GM18508 (cell line): ENCODE results near the gene SIGLEC9.

Experiments
- ATAC-seq: cut with Tn5 transposase; IDR thresholded peaks from one replicate; pipeline ENCODE4 v1.9.1; 2021; ENCODE audit warnings: moderate number of reproducible peaks; ENCODE audit not compliant: insufficient read depth, unreplicated experiment

SIGLEC9 gene

DNA sequence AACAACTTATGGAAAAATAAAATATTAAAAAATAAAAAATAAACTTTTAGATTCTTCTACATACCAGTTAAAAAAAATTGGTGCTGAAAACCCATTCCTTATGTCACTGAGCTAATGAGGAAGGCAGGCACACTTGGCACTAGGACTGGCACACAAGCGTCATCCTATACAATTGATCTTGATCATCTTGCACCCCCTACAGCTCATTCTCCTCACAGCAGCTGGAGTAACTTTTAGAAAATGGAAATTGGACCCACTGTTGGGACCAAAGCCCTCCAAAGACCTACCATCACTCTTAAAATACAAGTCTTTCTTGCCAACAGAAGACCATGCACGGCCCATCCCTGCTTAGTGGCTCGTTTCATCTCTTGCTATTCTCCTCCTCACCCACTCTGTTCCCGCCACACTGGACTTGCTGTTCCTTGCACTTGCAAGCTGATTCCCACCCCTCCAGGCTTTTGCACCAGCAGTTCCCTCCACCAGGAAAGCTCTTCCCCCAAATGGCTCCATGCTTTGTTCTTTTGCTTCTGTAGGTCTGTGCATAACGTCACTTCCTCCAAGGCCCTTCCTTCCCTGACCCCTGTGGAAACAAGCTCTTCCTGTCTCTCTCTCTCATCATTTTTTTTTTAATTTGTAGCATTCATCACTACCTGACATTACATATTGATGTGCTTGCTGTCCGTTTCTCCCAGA lies 28.1 kb upstream of the SIGLEC9 start:
- no peak for ATAC-seq

DNA sequence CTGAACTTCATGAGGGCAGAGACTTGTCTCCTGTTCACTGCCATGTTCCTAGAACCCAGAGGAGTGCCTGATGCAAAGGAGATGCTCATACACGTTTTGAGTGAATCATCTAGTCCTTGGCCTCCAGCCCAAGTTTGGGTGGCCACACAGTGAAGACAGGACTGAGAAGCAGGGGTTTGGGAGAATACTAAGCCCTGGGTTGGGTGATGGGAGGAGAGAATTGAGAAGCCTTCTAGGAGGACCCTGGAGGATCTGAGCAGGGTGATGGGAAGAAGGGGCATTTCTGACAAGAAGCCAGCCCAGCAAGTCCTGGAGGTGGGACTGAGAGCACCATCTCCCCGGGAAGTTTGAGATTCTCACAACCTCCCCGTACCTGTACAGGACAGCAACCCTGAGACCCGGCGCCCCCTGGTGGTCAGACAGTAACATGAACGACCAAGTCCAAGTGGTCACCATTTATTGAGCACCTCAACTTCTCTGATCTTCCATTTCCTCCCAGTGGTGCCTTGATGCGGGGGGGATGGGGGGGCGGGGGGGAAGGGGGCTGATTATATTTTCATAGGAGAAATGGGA lies 27.5 kb upstream of the SIGLEC9 start:
- no peak for ATAC-seq

DNA sequence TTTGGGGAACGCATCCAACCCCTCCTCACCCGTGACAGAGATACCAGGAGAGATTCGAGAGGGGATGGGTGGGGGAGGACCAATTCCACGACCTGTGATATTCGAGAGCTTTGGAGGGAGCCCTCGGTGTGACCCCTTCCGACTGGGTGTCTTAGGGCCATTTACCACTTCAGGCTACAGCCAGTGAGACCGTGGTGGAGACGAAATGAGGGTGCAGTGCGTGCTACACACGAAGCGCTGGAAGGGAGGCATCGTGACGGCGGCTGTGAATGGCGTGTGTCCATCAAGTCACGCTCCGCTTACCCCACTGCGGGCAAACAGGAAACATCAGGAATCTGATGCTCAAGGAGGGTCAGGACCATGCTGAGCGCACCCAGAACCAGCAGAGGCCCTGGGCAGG lies 26.9 kb upstream of the SIGLEC9 start:
- no peak for ATAC-seq

DNA sequence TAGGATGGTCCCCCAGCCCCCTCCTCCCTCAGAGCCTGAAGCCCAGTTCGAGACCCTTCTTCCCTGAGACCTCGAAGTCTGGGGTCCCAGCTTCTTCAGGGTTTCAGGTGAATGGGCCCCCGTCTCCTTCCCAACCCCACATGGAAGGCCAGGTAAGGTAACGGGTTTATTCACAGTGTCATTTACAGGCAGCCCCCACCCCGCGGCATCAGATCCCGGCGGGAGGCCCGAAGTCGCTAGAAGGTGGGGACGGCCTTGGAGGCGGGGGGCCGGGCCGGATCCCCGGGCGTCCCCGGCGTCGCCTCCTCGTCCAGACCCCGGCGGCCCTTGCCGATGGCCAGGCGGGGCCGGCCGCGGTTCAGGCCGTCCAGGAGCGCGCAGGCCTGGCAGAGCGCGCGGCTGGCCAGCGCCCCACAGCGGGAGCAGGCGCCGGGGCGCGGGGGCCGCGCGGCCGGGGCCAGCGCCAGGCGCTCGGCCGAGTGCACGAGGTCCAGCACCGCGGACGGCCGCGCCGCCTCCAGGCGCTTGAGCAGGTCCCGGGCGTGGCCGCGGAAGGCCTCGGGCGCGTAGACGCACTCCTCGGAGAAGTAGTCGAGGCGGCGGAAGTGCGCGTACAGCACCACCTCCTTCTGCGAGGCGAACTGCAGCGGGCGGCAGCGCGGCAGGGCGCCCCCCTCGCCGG lies 26.2 kb upstream of the SIGLEC9 start:
- no peak for ATAC-seq

DNA sequence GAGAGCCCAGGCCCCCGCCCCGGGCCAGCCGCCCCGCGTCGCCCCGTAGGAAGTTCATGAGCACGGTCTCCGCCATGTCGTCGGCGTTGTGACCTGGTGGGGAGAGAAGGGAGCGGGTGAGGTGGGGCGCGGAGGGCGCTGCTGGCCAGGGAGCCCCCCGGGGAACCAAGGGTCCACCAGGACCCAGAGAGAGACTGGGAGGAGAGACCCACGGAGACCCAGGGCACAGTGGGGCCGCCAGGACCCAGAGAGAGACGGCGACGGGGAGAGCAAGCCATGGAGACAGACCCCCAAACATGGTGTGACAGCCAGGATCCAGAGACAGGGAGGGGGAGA lies 25.7 kb upstream of the SIGLEC9 start:
- no peak for ATAC-seq

DNA sequence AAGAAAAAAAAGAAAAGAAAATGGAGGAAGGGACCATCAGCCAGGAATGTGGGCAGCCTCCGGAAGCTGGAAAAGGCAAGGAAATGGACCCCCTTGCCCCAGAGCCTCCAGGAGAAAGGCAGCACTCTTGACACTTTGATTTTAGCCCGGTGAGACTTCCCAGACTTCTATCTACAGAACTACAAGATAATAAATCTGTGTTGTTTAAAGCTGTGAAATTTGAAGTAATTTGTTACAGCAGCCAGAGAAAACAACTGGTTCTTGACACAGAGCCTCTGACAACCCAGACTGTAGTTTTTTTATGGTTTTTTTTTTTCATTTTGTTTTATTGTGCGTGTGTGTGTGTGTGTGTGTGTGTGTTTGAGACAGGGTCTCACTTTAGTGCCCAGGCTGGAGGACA lies 24.1 kb upstream of the SIGLEC9 start:
- no peak for ATAC-seq

DNA sequence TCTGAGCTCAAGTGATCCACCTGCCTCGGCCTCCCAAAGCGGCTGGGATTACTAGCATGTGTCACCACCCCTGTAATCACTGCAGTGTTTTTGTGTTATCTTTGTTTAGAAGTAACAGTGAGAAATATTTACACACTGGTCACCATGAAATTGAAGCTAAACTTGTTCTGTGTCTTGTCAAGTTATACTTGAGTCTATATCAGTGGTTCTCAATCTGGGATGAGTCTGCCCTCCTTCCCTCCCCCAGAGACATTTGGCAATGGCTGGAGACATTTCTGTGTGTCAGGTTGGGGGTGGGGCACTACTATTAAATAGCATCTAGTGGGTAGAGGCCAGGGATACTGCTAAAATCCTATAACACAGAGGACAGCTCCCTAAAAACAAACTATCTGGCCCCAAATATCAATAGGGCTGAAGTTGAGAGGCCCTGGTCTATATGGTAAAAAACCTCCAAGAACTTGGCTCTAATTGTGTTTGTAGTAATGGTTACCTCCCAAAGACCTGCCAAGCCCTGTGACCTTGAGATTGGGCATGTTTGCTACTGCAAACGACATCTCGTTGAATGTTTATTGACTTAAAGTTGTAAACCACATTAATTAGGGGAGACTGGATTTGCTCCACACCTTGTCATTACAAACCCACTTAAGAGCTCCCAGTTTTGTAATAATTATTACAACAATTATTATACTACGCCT lies 23.4 kb upstream of the SIGLEC9 start:
- ATAC-seq, result no peak

DNA sequence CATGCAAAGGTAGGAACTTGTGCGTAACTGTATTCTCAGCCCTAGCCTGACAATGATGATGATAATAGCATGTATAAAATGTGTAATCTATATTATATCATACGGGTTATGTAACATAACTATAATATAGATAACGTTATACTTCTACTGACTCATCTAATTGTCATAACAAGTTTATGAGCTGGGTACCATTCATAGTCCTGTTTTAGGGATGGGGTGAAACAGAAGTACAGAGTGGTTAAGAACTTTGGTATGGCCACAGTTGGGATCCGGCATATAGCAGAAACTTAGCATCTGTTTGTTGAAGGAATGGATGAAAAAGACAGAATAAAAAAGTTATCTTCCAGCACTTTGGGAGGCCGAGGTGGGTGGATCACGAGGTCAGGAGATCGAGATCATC lies 21.7 kb upstream of the SIGLEC9 start:
- no peak for ATAC-seq

DNA sequence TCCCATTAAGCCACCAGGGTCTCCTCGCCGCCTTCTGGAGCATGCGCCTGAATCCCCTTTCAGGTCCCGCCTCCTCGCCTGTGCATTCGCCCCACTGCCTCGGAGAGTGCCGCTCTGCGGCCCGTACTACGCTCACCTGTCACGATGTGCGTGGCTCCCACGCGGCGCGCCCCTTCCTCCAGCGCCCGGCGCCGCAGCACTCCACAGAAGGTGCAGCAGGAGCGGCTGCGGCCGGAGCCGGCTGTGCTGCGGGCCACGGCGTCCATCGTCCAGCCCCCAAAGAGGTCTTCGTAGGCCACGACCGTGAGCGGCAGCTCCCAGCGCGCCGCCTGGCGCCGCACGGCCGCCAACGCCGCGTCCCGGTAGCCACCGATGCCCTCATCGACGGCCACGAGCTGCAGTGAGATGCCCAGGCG lies 20.8 kb upstream of the SIGLEC9 start:
- ATAC-seq, result no peak

DNA sequence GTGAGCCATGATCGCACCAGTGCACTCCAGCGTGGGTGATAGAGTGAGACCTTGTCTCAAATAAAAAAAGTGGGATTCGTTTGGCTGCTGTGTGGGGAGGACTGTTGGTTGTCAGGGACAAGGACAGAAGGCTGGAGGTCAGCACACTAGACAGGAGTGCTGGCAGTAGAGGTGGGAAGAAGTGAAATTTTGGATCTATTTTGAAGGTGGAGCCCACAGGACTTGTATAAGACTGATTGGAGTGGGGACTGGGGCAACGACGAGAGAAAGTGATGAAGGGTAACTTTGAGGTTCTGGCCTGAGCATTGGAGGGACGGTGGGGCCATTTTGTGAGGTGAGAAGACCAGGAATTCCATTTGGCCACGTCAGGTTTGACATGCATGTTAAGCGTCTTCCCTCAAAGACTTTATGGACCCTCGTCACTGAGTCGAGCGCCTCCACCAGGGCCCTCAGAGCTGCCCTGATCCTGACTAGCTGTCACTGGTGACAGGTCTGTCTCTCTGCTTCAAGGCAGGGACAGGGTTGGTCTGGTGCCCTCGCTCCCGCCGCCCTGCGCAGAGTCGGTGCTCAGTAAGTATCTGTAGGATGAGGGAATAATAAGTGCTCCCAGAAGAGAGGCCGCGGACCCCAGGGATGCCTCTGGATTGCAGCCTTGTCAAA lies 17.2 kb upstream of the SIGLEC9 start:
- ATAC-seq, result no peak

DNA sequence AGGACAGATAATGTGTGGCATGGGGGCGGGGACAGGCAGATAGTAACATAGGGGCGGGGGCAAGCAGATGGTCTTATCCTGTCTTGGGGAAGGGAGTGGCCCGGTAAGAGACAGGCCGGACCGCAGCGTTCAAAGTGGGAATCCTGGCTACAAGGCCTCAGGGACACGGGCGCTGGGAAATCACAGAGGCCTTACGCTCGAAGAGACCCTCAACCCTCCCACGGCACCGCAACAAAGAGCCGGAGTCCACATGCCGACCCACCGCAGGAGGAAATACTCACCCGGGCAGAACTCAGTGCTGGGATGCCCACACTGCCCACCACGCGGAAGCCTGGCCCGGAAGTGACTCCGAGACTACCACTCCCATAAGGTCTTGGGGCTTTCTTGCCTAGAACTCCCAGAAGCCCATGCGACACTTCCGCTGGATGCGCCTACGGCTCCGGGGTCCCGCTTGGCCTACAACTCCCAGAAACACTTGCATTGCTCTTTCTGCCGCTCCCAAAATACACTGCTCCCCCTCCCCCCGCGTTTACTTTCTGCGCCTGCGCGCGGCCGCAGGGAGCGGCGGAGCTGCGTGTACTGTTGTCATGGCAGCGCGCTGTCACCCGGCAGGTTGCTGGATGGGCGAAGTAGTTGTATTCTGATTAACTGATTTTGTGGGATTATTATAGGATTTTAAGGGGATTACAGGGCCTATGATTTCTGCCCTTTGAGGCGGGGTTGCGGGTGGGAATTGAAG lies 16.5 kb upstream of the SIGLEC9 start, which contains the start of gene CTU1:
Gene CTU1, minus strand, starts transcription at position 344 of the 739 bp plus-strand sequence. CDS start 3,840 bp downstream, outside the sequence.
- ATAC-seq, result peak; percentile 88

DNA sequence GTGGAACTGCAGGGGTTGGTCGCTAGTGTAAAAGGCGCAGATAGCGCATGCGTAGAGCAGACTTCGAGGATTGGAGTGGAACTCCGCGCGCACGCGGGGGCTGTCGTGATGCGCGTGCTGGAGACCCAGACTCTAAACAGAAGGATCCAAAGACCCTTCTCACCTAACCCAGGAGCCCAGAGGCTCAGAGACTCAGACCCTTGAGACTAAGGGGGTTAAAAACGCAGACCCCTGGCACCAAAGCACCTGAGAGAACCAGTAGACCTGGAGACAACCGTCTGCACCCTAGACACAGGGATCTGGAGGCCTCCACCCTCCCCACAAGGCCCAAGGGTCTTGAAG lies 15.9 kb upstream of the SIGLEC9 start:
- peak; percentile 22 for ATAC-seq

DNA sequence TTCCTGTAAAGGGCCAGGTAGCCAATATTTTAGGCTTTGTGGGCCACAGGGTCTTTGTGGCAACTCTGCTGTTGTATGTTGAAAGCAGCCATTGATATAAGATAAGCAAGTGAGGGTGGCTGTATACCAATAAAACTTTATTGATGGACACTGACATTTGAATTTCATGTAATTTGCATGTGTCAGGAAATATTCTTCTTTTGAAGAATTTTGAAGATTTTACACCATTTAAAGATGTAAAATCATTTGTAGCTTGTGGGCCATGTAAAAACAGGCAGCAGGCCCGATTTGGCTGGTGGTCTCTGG lies 14.1 kb upstream of the SIGLEC9 start:
- no peak for ATAC-seq

DNA sequence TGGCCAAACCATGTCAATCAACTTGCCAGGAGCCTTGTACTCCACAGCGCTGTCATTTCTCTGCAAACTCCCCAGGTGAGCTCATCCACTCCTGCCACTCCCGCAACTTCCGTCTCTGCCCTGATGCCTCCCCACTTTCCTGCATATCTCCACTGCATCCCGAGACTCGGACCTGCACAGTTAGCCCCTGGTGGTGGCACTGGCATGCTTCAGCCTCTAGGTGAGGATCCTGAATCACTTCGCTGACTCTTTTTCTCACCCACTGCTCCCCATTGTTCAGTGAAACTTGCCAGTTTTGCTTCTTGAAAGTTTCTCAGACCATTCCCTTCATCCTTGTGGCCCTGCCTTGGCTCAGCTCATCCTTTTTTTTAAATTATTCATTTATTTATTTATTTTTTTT lies 13.1 kb upstream of the SIGLEC9 start:
- no peak for ATAC-seq

DNA sequence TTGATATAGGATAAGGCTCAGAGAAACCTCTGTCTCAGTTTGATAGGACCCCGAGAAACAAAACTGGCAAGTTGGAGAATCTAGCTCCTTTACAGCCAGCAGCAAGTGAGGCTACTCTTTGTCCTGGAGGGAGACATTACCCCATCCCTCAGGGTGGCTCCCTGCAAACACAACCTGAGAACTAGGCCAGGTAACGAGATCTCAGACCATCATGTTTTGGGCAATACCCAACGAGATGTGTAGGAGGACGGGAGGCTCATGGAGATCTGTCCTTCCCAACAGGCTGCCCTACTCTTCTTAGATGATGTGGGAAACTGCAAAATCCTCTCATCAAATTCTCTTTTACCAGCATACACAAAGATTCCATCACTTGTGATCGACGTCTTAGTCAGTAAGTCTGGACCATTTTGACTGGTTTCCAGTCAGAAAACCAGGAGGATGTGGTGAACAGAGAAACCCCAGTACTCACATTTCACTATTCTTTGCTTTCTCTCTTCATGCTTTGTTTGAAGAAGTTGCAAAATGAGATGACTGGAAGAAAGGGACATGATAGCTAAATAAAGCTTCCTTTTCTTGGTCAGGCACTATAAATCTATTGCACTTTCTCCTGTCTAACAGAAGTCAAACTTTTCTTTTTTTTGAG lies 10.5 kb upstream of the SIGLEC9 start:
- no peak for ATAC-seq

DNA sequence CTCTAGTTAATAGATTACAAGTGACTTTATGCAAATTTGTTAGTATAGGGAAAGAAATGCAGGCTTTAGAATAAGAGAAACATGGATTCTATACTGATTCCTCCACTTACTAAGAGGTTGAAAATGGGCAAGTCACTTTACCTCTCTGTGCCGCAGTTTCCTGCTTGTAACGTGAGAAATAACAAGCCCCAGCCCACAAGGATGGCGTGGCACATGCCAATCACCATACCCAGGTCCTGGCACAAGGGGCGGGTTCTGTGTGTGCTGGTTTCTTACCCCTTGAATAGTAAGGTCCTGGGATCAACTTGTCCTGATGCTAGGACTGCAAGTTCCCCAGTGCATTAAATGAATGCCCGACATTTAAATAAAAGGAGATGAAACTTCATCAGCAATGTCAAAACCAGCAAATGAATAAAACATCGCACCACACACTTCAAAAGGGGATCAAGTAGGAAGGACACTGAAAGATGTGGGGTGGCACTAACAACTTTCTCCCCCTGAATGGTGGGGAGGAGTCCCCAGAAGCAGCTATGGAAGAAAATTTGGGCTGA lies 7.9 kb upstream of the SIGLEC9 start:
- ATAC-seq, result no peak

DNA sequence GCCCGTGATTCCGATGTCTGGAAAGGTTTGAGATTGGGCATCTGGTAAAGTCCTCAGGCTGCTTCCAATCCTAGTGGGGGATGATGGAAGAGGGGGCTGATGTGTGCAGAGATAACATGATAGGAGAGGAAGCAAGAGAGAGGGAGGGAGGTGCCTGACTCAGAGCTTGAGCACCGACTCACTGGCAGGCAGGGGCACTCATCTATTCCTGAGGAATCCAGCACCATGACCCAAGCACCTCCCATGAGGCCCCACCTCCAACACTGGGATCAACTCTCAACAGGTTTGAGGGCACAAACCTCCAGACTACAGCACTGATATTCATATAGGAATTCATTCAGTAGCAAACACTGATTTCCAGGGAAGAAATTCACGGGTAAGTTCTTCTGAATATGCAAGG lies 5.6 kb upstream of the SIGLEC9 start:
- no peak for ATAC-seq

DNA sequence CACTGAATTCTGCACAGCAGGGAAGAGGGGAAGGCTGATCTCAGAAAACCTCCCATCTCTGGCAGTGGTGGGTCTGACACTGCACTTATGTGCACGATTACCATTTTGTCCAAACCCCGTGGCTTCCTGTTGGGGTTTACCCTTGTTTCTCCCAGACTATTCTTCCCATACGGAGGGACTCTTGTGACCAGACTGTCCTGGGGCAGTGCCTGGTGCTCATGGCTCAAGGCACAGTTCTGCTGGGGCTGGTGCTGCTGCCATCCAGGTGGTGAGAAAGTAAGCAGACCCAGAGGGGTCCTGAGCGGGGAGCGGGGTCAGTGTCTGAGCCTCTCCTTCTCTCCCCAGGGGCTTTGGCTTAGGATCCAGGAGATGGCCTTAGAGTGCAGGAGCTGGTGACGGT lies 5.1 kb upstream of the SIGLEC9 start:
- ATAC-seq, result no peak

DNA sequence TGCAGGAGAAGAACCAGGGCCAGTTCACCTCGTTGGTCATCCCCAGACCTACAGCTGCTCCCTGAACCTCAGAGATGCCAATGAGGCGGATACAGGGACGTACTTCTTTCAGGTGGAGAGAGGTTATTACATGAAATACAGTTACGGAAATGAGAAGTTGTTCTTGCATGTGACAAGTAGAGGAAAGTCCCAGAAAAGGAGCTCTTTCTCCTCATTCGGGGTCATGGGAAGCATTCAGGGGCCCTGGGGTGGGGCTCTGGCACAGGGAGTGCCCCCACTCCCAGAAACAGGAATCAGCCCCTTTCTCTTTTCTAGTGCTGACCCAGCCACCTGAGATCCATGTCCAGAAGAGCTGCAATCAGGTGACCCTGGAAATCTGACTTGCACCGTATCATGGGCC lies 4.5 kb upstream of the SIGLEC9 start:
- ATAC-seq, result no peak

DNA sequence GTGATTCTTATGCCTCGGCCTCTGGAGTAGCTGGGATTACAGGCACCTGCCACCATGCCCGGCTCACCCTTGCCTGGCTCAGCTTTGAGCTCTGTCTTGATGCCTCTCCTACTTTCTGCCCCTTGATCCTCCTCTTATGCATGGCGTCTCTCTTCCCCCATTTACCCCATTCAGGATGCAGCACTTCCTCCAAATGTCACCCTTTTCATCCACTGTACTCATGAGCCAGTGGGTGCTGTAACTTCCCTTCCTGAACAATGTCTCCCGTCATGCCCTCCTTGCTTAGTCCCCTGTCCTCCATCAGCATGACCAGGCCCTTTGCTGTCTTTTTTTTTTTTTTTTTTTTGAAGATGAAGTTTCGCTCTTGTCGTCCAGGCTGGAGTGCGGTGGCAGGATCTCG lies 3.4 kb upstream of the SIGLEC9 start:
- ATAC-seq, result no peak
